Measurements from ENCODE around the gene SLC22A3. TPM values are rescaled to one million over a fixed set of nuclear protein-coding genes. Genes with fewer than 3 reads are reported as not detected.

The SLC22A3 gene
- total RNA-seq, 1 donor from 2014 or later = 0.07 TPM

GRCh38 chr6:160454303-160454702, 106.1 kb downstream of the SLC22A3 start:
- Histone ChIP-seq H3K27ac (no peak overlapping the region), H3K36me3 (no peaks in the 10 kb centered on the region), H4K20me1 (ENCODE audit: low read depth) (no peaks in the 10 kb centered on the region), H3K27me3 (no peaks in the 10 kb centered on the region), H3K79me2 (ENCODE audit: low read depth) (no peaks in the 10 kb centered on the region), H3K9ac (no peak overlapping the region), H3K9me3 (ENCODE audit: low read depth) (no peaks in the 10 kb centered on the region), H3K4me2 (no peak overlapping the region), H2AFZ (replicated peaks) (no peak overlapping the region), H3K4me1 (no peaks in the 10 kb centered on the region), H3K4me3 (no peak overlapping the region), H3F3A (ENCODE audit: low read depth) (no peaks in the 10 kb centered on the region)
- peaks cover 4% of the 10 kb centered on the region for H3K9me3 Mint-ChIP-seq
- H3K27me3 Mint-ChIP-seq (ENCODE audit: insufficient read depth, low read depth) = peaks cover 2% of the 10 kb centered on the region
- no peak for TF ChIP-seq CTCF (IDR thresholded peaks at IDR 0.05)
- TF ChIP-seq EZH2phosphoT487 (IDR thresholded peaks at IDR 0.05) = no peak
- TF ChIP-seq EZH2 (IDR thresholded peaks at IDR 0.05) = no peak
- H3K36me3 Mint-ChIP-seq = no peaks in the 10 kb centered on the region
- H3K27ac Mint-ChIP-seq = no peak overlapping the region
- no peaks in the 10 kb centered on the region for H3K4me1 Mint-ChIP-seq
- H3K4me3 Mint-ChIP-seq = no peak overlapping the region
- no peak for DNase-seq (ENCODE audit: low spot score)

GRCh38 chr6:160455081-160455480, 106.9 kb downstream of the SLC22A3 start:
- no peaks in the 10 kb centered on the region for H3K9me3 ChIP-seq (ENCODE audit: low read depth)

GRCh38 chr6:160455541-160456213, 107.5 kb downstream of the SLC22A3 start:
- no peak overlapping the region for H3K4me3 Mint-ChIP-seq
- Histone ChIP-seq H3K4me1 (no peaks in the 10 kb centered on the region), H3K4me2 (no peak overlapping the region), H3K36me3 (no peaks in the 10 kb centered on the region), H3K27ac (no peak overlapping the region), H2AFZ (replicated peaks) (peak overlapping the region; percentile 55), H3F3A (ENCODE audit: low read depth) (no peaks in the 10 kb centered on the region), H3K9ac (no peak overlapping the region), H4K20me1 (ENCODE audit: low read depth) (no peaks in the 10 kb centered on the region), H3K79me2 (ENCODE audit: low read depth) (no peaks in the 10 kb centered on the region), H3K9me3 (ENCODE audit: low read depth) (no peaks in the 10 kb centered on the region), H3K27me3 (no peaks in the 10 kb centered on the region), H3K4me3 (no peak overlapping the region)
- H3K4me1 Mint-ChIP-seq = no peaks in the 10 kb centered on the region
- no peaks in the 10 kb centered on the region for H3K36me3 Mint-ChIP-seq
- peak; percentile 70 for DNase-seq (ENCODE audit: low spot score)
- peaks cover 2% of the 10 kb centered on the region for H3K27me3 Mint-ChIP-seq (ENCODE audit: insufficient read depth, low read depth)
- peak; percentile 99 for TF ChIP-seq CTCF (IDR thresholded peaks at IDR 0.05)
- TF ChIP-seq EZH2 (IDR thresholded peaks at IDR 0.05) = no peak
- H3K9me3 Mint-ChIP-seq = no peaks in the 10 kb centered on the region
- no peak overlapping the region for H3K27ac Mint-ChIP-seq

More at GRCh38 chr6:160455081-160455480, 106.9 kb downstream of the SLC22A3 start:
- no peak for DNase-seq (ENCODE audit: low spot score)
- no peaks in the 10 kb centered on the region for H3K9me3 Mint-ChIP-seq
- H3K36me3 ChIP-seq = no peaks in the 10 kb centered on the region
- H3K4me1 Mint-ChIP-seq = no peaks in the 10 kb centered on the region
- no peaks in the 10 kb centered on the region for H4K20me1 ChIP-seq (ENCODE audit: low read depth)
- no peak overlapping the region for H3K4me3 Mint-ChIP-seq
- TF ChIP-seq CTCF (IDR thresholded peaks at IDR 0.05) = no peak
- TF ChIP-seq EZH2 (IDR thresholded peaks at IDR 0.05) = no peak
- TF ChIP-seq EZH2phosphoT487 (IDR thresholded peaks at IDR 0.05) = no peak
- H3K27me3 ChIP-seq = no peaks in the 10 kb centered on the region
- H2AFZ ChIP-seq (replicated peaks) = no peak overlapping the region
- no peak overlapping the region for H3K4me3 ChIP-seq
- no peak overlapping the region for H3K9ac ChIP-seq
- peaks cover 2% of the 10 kb centered on the region for H3K27me3 Mint-ChIP-seq (ENCODE audit: insufficient read depth, low read depth)
- no peaks in the 10 kb centered on the region for H3K79me2 ChIP-seq (ENCODE audit: low read depth)
- H3K27ac ChIP-seq = no peak overlapping the region
- H3K36me3 Mint-ChIP-seq = no peaks in the 10 kb centered on the region
- H3K4me2 ChIP-seq = no peak overlapping the region
- no peak overlapping the region for H3K27ac Mint-ChIP-seq
- no peaks in the 10 kb centered on the region for H3F3A ChIP-seq (ENCODE audit: low read depth)
- no peaks in the 10 kb centered on the region for H3K4me1 ChIP-seq
